A673 (cell line): ENCODE results near the gene RANBP3.

ENCODE experiments used
- CTCF ChIP-seq: fragments of 300-800, 200-600 bp; sonication (generic); conservative IDR thresholded peaks from 2 replicates; pipeline ENCODE4 v1.5.1; 2017; ENCODE audit warnings: low read depth, mild to moderate bottlenecking, antibody characterized with exemption, low read length, moderate library complexity, mixed read lengths
- EZH2 ChIP-seq: fragments of 200-600 bp; sonication (generic); IDR thresholded peaks from 2 replicates; pipeline ENCODE4 v1.6.1; 2017; ENCODE audit warnings: borderline replicate concordance, low read depth, mild to moderate bottlenecking, mixed read lengths, antibody characterized with exemption, low read length; ENCODE audit not compliant: poor library complexity, severe bottlenecking

- TF ChIP-seq CTCF (no peak), EZH2 (no peak)
Measured at GRCh38 chr19:5922161-5922545, 55.8 kb downstream of the RANBP3 start.
